ENCODE data around the gene PRKCI. TPM values are rescaled to one million over a fixed set of nuclear protein-coding genes. Genes with fewer than 3 reads are reported as not detected.

Gene PRKCI
- 63.2 and 69.9 TPM in 2 replicates for total RNA-seq

DNA sequence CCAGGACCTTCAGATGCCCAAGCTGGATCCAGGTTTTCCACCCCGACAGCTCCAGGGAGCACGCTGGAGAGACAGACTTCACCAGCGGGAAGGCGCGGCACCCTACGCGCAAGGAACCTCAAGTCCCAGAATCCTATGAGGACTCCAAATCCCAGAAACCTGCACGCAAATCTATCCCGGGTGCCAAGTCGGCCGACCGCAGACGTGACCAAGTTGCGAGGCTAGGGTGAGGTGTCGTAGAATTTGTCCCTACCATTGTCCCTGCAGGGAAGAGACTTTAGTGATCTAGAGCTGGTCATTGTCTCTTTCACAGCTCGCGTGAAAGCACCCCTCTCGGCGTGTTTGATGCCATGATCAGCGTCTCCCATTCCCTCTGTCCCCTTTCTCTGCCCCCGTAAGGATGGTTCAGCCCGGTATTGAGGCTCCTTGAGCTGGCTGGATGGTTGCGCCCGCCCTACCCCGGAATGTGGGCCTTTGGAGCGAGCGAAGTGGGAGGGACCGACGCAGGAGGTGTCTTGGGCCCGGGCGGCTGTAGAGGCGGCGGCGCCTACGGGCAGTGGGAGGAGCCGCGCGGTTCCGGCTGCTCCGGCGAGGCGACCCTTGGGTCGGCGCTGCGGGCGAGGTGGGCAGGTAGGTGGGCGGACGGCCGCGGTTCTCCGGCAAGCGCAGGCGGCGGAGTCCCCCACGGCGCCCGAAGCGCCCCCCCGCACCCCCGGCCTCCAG is at the start of gene PRKCI:
PRKCI (plus strand) TSS at position 501 of the 723 bp plus-strand sequence. CDS start 246 bp downstream, outside the sequence.

DNA sequence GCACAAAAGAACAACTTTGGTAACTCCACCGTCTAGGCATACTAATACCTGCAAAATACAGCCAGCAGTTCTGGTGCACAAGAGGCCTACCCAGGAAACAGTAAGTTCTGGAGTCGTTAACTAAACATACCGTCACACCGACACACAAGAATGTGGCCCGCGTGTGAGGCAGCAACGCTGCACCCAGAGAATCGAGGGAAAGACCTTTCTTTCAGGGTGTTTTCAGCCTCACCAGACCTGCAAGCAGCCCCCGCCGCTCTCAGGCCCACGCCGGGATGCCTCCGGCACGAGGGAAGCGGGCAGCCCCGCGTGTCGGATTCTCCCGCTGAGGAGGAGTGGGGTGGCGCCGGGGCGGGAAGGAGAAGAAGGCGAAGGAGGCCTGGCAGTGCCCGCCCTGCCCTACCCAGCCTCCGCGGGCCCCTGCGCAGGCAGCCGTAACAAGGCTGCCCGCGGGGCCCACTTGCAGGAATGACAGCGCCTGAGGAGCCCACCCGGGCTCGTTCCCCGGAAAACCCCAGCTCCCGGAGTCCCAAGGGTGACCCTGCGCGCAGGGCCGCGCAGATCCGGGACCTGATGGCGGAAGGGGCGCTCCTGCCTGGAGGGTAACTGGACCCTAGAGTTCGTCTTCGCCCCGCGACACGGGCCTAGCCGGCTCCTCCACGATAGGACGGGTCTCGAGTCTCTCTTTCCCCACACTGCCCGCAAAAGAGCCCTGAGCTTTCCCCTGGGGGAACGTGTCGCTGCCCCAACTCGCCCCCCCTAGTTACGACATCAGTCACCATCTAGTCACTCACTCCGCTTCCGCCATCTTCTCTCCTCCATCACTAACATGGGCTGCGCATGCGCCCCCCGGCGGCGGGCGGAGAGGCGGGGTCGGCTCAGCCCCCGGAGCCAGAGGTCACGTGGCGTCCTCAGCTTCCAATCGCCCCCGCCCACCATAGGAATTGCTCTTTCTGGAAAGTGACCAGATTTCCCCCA is 41.0 kb upstream of the PRKCI start, which contains the start of gene PHC3:
PHC3 (minus strand) TSS at position 826 of the 978 bp plus-strand sequence; CDS start at position 808, 18 bp downstream.

Small RNA genes within 50 kb of the gene (small RNA-seq; reads per million reads assigned to genes)
- not detected for gene RF00019 (ENCODE audit: low replicate concordance)

Other genes with a start within 250 kb of the PRKCI start
- 0.14 and 0.44 TPM in 2 replicates for gene GPR160, start 184.4 kb upstream of the PRKCI start, total RNA-seq
- gene PHC3, start 40.7 kb upstream of the PRKCI start, total RNA-seq = 32.6 and 37.9 TPM in 2 replicates
- gene SKIL, start 135.3 kb downstream of the PRKCI start, total RNA-seq = 97.8 and 111 TPM in 2 replicates
- gene CLDN11, start 196.4 kb downstream of the PRKCI start, total RNA-seq = 195 and 1,687 TPM in 2 replicates